AG20443 (cell line): ENCODE measurements around the gene MGARP.
"Not testable (repeated sequence)": the region's sequence is repeated elsewhere in the genome, so short reads cannot be mapped to it uniquely, and the experiment has no call there.

Experiments
- DNase-seq: peaks from one replicate; pipeline ENCODE4 v3.0.0; 2012; ENCODE audit warnings: low spot score, mixed read lengths

The MGARP gene

DNA sequence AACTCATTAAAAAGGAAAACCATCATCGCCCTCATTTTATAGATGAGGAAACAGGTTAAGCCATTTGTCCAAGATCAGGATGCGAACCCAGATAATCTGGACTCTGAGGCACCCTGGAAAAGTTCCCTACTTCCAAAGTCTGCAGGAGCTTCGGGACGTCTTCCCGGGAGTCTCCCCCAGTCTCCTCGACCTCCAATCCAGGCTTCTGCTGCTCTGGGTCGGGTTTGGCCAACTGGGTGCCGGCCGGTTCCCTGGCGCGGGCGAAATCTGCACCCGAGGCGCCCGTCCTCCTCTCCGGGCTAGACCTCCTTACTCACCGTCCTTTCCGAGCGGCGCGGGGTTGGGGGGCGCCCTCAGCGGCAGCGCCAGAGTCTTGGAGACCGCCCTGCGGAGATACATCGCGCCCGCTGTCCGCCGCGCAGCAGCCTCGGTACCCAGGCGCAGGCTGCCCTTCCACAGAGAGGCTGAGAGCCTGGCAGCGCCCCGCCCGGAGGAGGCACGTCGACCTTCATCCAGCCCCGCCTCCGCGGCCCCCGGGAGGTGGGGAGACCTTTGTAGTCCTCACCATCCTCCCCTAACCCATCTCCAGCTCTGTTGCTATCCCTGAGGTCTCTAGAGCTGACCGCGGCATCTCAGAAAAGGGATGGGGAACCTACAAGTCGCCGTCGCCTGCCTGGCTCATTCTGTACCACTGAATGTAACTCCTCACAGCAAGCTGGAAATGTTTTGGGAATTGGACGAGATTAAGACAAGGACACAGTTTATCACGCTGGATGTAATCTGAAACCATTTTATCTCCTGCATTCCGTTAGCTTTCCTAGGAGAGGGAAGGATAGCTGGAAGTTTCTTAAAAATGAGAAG lies at the start of gene MGARP:
Gene MGARP (minus strand): TSS at position 466 of the 861 bp plus-strand sequence. CDS start 67 bp downstream, at position 399.
- peak; percentile 60 for DNase-seq

DNA sequence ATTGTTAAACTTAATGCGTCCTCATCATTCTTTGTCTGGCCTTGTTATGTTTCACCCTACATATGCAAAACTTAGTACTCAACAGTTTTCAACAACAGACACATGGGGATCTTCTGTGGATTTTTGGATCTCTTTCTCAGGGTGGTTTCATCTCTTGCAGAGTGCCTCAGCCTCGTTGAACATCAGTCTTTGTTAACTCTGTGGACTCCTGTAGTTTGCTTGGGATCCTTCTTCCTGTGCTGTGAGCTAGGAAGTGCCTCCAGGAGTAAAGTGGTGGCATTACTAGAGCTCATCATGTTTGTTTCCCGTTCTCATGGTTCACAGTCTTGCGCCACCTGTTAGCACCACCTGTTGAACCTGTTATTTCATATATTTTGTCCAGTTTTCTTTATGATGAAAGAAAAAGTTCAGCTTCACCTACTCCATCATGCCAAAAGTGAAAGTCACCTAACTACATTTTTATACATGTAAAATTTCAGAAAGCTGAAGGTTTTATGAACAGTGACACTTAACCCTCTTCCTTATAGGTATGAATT lies 49.7 kb upstream of the MGARP start:
- no peak for DNase-seq

DNA sequence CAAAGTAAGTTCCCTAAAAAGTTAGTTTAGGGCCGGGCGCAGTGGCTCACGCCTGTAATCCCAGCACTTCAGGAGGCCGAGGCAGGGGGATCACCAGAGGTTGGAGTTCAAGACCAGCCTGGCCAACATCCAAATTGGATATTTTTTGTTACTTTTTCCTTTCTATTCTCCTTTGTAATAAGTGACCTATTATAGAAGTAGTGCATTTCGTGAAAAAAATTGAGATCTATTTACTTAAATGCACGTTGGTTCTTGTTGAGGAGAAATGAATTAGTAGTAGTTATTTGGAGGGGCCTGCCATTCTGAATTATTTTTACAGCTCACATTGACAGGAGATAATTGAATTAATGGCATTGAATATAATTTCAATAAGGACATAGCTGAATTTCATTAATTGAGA lies 44.6 kb upstream of the MGARP start:
- no peak for DNase-seq

DNA sequence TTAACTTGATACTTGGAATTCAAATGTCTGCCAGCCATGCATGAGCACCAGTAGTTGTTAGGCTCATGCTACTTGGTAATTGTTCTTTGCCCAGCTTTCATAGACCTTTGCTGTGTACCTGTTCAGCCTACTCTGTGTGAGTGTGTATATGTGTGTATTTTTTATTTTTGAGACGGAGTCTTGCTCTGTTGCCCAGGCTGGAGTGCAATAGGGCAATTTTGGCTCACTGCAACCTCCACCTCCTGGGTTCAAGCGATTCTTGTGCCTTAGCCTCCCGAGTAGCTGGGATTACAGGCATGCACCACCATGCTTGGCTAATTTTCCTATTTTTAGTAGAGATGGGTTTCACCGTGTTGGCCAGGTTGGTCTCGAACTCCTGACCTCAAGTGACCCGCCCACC lies 42.5 kb upstream of the MGARP start:
- DNase-seq, result not testable (repeated sequence)

DNA sequence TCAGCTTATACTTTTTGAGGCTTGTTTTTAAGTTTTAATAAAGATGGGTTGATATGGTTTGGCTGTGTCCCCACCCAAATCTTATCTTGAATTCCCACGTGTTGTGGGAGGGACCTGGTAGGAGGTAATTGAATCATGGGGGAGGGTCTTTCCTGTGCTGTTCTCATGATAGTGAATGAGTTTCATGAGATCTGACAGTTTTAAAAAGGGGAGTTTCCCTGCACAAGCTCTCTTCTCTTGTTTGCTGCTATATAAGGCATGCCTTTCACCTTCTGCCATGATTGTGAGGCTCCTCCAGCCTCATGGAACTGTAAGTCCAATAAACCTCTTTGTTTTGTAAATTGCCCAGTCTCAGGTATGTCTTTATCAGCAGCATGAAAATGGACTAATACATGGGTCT lies 42.0 kb upstream of the MGARP start:
- DNase-seq, result not testable (repeated sequence)

DNA sequence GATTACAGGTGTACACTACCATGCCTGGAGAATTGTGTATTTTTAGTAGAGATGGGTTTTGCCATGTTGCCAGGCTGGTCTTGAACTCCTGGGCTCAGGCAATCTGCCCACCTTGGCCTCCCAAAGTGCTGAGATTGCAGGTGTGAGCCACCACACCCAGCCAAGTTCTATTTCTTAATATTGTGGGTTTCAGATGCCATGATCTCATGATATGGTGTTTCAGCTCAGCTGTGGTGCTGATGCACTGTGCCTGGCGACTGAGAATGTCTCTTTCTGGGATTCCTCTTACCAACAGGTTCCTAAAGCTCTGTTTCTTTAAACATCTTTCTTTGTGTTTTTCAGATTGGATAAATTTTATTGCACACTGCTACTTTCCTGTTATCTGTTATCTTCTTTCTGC lies 39.5 kb upstream of the MGARP start:
- DNase-seq, result no peak

DNA sequence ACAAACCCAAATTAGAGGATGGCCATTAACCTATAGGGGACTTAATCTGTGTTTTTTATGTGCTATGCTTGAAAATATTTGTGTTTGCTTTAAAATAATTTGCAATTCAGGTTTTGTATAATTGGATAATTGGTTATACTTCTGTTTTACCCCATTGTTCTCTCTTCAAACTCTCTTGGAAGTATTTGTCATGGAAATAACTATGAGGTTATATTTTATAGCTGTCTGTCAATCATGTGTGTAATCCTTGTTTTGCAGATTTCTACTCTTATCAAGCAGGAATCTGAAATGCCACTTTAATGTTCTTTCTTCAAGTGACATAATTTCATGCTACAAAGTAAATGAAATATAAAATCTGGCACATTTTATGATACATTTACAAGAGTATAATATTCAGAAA lies 37.6 kb upstream of the MGARP start:
- DNase-seq, result no peak

DNA sequence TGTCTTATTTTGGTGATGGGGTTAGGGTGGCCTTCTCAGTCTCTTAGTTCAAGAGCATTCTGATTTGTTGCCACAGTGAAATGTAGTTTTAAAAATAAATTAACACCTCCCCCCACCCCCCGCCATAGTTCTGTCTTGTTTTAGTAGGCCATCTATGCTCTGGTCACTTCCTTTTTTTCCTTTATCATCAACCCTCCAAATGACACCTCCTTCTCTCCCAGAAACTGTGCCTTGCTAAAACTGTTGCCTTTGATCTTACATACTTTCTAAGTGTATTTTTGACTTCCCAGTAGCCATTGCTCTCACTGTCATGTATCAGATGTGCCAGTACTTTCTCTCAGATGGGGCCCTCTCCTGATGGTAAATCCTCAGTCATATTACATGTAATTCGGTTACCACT lies 36.7 kb upstream of the MGARP start:
- no peak for DNase-seq

DNA sequence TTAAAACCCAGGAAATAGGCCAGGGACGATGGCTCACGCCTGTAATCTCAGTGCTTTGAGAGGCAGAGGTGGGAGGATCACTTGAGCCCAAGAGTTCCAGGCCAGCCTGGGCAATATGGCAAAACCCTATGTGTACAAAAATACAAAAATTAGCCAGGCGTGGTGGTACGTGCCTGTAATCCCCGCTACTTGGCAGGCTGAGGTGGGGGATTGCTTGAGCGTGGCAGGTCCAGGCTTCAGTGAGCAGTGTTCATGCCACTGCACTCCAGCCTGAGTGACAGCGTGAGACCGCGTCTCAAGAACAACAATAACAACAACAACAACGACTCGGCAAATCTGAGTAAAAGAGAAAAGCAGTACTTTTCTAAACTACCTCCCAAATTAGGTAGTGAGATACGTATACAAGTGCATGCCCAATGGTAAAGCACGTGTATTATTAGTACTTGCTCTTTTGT lies 35.2 kb upstream of the MGARP start:
- DNase-seq, result no peak

DNA sequence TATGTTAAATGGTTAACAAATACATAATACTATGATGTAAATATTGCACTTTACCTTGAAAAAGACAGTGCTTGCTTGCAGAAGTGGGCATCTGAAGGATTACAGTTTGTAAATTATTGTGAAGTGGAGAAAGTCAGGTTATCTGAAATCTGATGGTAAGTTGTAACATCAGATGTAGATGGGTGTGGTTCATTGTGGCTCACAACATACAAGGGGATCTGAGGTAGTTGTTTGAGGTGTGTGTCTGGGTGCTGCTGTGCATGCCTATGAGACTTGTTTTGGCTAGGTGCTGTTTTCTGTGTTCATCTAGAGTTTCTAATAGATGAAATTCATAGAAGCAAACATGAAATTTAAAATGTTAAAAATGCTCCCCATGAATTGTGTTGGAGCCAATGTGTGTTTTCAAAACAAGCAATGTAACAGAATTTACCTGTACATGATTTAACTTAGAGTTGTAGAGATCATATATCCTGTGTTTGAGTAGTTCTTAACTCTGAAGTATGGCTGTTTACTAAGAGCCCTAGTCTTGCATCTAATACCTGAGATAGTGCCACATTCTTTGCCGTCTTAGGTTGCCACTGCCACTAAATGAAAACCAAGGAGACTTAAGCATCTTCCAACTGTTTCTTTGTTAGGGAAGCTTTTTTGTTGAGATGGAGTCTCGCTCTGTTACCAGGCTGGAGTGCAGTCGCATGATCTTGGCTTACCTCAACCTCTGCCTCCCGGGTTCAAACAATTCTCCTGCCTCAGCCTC lies 34.2 kb upstream of the MGARP start:
- DNase-seq, result no peak

DNA sequence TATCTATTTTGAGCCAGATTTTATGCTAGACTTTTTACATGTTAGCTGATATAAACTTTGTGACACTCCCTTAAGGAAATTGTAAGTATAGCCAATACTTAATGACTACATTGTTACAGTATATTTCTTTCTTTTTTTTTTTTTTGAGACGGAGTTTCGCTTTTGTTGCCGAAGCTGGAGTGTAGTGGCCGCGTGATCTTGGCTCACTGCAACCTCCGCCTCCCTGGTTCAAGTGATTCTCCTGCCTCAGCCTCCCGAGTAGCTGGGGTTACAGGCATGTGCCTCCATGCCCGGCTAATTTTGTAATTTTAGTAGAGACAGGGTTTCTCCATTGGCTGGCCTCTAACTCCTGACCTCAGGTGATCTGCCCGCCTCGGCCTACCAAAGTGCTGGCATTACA lies 33.4 kb upstream of the MGARP start:
- DNase-seq, result not testable (repeated sequence)

DNA sequence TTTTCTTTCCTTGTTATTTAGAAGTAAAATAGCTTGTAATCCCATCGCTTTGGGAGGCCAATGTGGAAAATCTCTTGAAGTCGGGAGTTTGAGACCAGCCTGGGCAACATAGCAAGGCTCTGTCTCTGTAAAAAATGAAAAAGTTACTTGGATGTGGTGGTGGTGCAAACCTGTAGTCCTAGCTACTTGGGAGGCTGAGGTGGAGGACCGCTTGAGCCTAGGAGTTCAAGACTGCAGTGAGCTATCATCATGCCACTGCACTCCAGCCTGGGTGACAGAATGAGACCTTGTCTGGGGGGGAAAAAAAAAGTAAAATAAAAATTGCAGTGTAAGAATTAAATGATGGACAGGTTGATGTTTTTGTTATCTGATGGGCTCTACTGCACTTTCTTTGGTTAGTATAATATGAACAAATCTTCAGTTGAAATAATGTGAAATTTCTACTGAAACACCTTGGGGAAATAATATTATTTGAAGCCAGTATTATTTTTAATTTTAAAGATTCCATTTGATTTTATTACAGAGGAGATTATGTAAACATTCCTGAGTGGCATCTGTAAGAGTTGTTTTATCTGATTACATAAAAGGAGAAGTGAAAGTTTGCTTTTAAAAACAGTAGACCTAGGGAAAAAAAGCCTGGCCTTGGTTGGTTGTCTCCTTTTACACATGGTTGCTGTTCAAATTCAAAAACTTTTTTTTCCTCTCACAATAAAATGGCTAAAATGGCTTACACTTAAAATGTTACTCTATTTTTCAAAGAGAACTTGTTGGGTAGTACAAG lies 32.7 kb upstream of the MGARP start:
- no peak for DNase-seq

DNA sequence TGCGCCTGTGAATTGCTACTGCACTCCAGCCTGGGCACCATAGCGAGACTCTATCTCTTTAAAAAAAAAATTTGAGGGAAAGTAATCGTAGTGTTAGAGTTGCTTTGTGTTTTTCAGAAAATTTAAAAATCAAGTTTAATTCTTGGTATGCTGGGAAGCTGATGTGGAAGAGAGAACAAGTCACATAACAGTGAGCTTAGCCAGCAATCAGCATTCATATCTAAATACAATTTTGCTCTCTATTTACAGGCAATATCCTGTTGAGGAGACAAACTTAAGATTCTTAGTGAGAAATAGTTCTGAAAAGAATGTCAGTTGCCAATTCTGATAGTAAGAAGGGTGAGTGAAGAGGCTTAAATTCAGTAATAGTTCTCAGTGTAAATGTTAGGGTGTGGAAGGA lies 31.9 kb upstream of the MGARP start:
- no peak for DNase-seq

DNA sequence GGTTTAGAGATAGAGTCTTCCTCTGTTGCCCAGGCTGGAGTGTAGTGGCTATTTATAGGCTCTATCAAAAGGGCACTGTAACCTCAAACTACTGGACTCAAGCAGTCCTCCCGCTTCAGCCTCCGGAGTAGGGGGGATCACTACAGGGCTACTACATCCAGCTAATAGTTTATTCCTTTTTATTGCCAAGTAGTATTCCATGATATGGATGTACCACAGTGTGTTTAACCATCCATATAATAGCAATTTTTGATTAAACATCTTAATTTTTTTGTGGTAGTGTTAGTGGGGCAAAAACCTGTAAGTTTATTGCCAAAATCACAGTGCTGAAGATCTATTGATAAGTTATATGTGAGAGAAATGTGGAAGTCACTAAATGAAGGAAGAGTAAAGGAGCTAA lies 24.9 kb upstream of the MGARP start:
- no peak for DNase-seq

DNA sequence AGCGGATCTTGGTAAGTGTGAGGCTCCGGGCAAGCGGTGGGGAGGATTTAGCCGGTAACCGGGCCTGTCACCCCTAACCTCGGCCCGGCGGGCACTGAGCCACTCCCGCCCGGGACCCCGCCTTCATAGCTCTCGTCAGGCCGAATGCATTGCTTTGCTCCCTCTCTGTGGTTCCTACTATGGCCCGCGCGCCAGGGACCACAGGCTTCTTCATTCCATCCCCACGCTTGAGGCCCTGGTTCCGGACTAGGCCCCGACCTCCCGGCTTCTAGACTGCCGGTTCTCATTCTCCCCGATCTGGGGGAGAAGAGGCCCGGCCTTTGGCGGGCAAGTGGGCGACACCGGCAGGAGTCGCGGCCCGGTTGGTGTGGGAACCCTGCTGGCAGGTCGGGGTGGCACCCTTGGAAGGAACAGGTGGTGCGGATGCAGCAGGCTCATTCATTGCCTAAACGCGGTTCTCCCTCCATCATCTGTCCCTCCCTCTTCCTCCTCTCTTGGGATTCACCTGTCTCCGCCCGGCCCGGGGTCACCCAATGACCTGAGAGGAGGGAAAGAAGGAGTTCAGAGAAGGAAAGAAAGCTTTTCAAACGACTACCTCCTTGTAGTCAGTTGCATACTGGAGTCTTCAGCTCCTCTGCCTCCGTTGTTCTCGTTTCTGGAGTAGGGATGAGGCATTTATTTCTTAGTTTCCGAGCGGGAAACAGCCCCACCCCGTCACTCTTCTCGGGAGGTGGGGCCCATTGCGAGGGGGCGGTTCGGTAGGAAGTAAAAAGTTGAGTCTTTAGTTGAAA lies 22.0 kb upstream of the MGARP start, which contains the start of gene NDUFC1:
Gene NDUFC1 (minus strand): TSS at position 657 of the 791 bp plus-strand sequence. CDS start 6,679 bp downstream, outside the sequence.
- peak; percentile 69 for DNase-seq

DNA sequence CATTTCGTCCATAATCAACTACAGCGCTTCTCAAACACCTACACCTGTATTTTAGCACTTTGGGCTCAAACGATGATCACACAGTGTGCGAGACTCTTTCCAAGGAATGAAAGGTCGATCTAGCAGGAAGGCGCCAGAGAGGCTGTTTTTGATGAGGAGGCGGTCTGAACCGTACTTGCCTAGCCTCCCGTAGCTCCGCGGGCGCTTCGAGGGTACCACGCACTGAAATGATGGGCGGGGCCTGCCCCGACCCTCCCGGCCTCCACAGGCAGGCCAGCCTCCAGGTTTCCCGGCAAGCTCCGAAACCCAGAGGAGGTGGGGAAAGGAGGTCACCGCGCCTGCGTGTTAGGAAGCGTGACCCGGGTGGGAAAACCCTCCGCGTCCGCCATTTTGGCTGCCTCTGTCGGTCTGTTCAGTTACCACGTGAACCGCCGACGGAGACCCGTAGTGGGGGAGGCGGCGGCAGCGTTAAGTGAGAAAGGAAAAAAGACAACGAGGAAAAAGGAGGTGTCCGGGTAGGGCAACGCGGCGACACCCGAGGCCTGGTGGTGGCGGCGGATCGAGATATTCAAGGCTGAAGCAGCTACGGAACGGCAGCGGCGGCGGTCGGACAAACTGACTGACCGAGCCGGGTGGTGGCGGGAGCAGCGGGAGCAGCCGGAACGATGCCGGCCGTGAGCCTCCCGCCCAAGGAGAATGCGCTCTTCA lies 21.2 kb upstream of the MGARP start, which contains the start of gene NAA15:
Gene NAA15 (plus strand): TSS at position 393 of the 708 bp plus-strand sequence. CDS start 273 bp downstream, at position 666.
- peak; percentile 99 for DNase-seq

DNA sequence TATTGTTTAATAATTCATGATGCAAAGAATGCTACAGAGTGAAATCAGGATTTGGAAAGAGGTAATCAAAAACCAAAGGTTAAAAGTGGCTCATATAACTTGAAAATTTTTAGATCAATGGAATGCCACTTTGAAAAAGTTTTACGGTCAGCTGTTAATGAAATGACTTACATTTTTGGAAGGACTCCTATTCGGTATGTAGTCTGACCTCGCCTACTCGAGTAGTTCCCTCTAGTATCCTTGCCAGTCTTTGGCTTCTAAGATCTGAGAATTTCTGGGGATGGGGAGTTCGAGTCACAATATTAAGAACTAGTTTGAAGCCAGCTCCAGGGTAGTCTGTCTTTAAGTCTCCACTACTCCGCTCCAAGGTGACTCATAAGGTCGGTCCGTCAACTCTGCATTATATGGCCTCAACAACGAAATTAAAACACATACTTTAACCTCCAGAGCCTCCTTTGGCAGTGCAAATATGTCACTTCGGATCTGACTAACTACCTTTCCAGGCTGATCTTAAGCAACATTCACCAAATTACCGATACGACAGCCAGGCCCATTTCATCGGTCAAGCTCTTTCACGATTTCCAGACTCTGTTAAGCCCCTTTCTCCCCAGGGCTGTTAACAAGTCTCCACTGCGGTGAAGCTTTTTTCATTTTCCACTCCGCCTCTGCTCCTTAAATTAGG lies 20.5 kb upstream of the MGARP start:
- peak; percentile 29 for DNase-seq

DNA sequence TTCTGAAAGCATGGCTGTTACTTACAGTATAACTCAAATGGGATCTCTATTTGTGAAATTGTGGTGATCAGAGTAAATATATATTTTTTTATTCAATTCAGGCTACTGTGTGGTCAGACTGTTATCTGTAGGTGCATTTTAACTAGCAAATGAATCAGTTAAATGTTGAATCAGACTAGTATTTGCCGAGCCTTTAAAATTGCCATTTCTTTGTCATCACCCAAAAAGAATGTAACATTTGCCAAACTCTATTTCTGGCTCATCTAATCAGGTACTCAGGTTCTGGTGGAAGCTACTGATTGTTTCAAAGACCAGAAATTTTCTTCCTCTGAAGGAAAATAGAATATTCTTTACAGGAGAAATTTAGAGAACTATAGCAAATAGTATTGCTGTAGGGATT lies 19.5 kb upstream of the MGARP start:
- no peak for DNase-seq

DNA sequence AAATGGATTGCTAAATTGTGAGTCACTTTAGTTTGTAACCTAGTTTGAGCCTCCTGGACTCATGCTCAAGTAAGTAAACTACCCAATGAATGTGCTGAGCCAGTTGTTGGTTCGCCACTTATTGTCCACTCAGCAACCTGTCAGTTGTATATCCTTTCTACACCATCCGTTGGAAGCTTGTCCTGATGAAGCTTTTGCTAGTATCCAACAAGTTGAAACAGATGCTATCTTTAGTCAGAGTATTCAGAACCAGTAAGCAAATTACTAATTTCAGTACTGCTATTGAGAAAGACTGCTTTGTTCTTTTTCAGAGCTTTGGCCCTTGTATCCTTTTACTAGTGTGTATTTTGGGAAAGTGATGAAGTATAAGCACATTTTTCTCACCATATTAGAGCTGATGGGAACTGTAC lies 17.0 kb upstream of the MGARP start:
- DNase-seq, result no peak

DNA sequence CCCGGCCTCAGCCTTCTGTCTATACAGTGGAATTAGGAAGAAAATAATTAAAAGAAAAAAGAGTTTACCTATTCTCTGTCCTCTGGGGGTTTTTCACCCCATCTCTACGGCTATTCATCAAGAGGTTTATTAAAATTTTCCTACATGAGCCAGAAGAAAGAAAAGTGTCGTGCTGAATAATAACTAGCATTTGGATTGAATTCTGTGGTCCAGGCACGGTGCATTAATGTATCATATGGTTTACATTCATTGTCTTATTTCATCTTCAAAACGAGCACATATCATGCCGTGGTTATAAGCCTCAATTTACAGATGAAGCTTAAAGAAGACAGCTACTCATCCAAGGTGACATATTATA lies 15.9 kb upstream of the MGARP start:
- DNase-seq, result no peak
